Natural killer cell (primary cell): ENCODE measurements around the gene CALCB. TPM values are rescaled to one million over a fixed set of nuclear protein-coding genes. Genes with fewer than 3 reads are reported as not detected.
"Not testable (repeated sequence)": the region's sequence is repeated elsewhere in the genome, so short reads cannot be mapped to it uniquely, and the experiment has no call there.

Source experiments
- ATAC-seq, 3 donors: fragments of 150-1000 bp in 2 of 3; fragments of 200-7000 bp in 1 of 3; cut with Tn5 transposase; 1 replicate in 1 of 3; 2 replicates in 2 of 3; pipeline ENCODE4 v1.10.0; 2021; ENCODE audit warnings: mild to moderate bottlenecking in 2 of 3, moderate library complexity in 2 of 3
- DNase-seq, 2 donors: peaks; one replicate each; pipeline versions ENCODE4 v3.0.0 to v3.0.0-alpha.2; 2013 to 2021; ENCODE audit warnings: mixed read lengths in 1 of 2
- H3K27ac ChIP-seq: one replicate; pipeline ENCODE4 v1.5.1; 2013; ENCODE audit warnings: mild to moderate bottlenecking, low read length
- H3K27me3 ChIP-seq: one replicate; pipeline ENCODE4 v1.6.1; 2013; ENCODE audit warnings: low read length; ENCODE audit not compliant: control insufficient read depth, insufficient read depth
- H3K36me3 ChIP-seq: one replicate; pipeline ENCODE4 v1.6.1; 2013; ENCODE audit warnings: low read length; ENCODE audit not compliant: control insufficient read depth, insufficient read depth
- H3K4me1 ChIP-seq: one replicate; pipeline ENCODE4 v1.6.1; 2013; ENCODE audit warnings: low read length; ENCODE audit not compliant: control insufficient read depth, insufficient read depth
- H3K4me3 ChIP-seq: one replicate; pipeline ENCODE4 v1.5.1; 2013; ENCODE audit warnings: low read length
- H3K9me3 ChIP-seq: one replicate; pipeline ENCODE4 v1.6.1; 2013; ENCODE audit warnings: low read length; ENCODE audit not compliant: control insufficient read depth, insufficient read depth
- H3K27ac Mint-ChIP-seq, 2 donors: one replicate each; pipeline ENCODE4 v1.8.0; 2022; ENCODE audit warnings: mild to moderate bottlenecking in 2 of 2, mixed read lengths in 2 of 2, moderate library complexity in 1 of 2
- H3K27me3 Mint-ChIP-seq, 2 donors: one replicate each; pipeline ENCODE4 v1.8.0; 2022; ENCODE audit warnings: low read depth in 2 of 2, mixed read lengths in 2 of 2
- H3K36me3 Mint-ChIP-seq: one replicate; pipeline ENCODE4 v1.8.0; 2022; ENCODE audit warnings: mixed read lengths
- H3K4me1 Mint-ChIP-seq, 2 donors: one replicate each; pipeline ENCODE4 v1.8.0; 2022; ENCODE audit warnings: mixed read lengths in 2 of 2
- H3K4me3 Mint-ChIP-seq: one replicate; pipeline ENCODE4 v1.8.0; 2022; ENCODE audit warnings: mild to moderate bottlenecking, moderate library complexity, mixed read lengths
- H3K9me3 Mint-ChIP-seq, 2 donors: one replicate each; pipeline ENCODE4 v1.8.0; 2022; ENCODE audit warnings: mixed read lengths in 2 of 2
- CTCF ChIP-seq: fragments of 200-600 bp; IDR thresholded peaks from one replicate; pipeline ENCODE4 v1.8.0; 2022; ENCODE audit warnings: antibody characterized with exemption
- WGBS: methylation state at CpG from one replicate; pipeline ENCODE4 v1.1.7; 2013; ENCODE audit warnings: missing lambda C conversion rate; ENCODE audit not compliant: insufficient coverage; 5-methylcytosine and 5-hydroxymethylcytosine counted together
- intact Hi-C: fragments of 100-400 bp; cut with micrococcal nuclease; formaldehyde crosslinking; loops from one replicate; pipeline ENCODE4 v1.14.2; 2022
- total RNA-seq, 4 donors: library from RNA; stranded (reverse); fragments of 120-200 nt in 1 of 4; gene quantifications; one replicate each; pipeline versions ENCODE4 v1.2.3 to v1.2.4, GENCODE V29; 2013 to 2022

The CALCB gene
- total RNA-seq, 3 donors from 2014 or later (not counting 1 experiment from before 2014, with no cell fraction given), result 0.19 to 1.3 (median 0.27) TPM

GRCh38 chr11:15059132-15059915 is 14.1 kb upstream of the CALCB start:
- Histone ChIP-seq H3K36me3 (no peaks in the 10 kb centered on the region), H3K27me3 (peaks cover 2% of the 10 kb centered on the region), H3K9me3 (no peaks in the 10 kb centered on the region), H3K27ac (no peak overlapping the region), H3K4me1 (no peaks in the 10 kb centered on the region), H3K4me3 (no peak overlapping the region)
- intact Hi-C loops, result no loop called here
- no peak overlapping the region for H3K27ac Mint-ChIP-seq
- ATAC-seq, result no peak
- H3K9me3 Mint-ChIP-seq, result no peaks in the 10 kb centered on the region
- no peak for TF ChIP-seq CTCF
- 93% methylated on average over 2 of the region's 2 CpGs for WGBS
- no peak overlapping the region for H3K4me3 Mint-ChIP-seq
- H3K4me1 Mint-ChIP-seq, result no peaks in the 10 kb centered on the region
- DNase-seq, result no peak
- H3K36me3 Mint-ChIP-seq, result no peaks in the 10 kb centered on the region
- peaks cover 21 to 39% of the 10 kb centered on the region in 2 donors for H3K27me3 Mint-ChIP-seq

GRCh38 chr11:15062599-15062998 is 10.8 kb upstream of the CALCB start:
- H3K27ac ChIP-seq, result no peak overlapping the region
- DNase-seq (no peak), ATAC-seq (no peak)
- no peaks in the 10 kb centered on the region for H3K9me3 Mint-ChIP-seq
- no peaks in the 10 kb centered on the region for H3K36me3 ChIP-seq
- H3K4me1 ChIP-seq, result no peaks in the 10 kb centered on the region
- no peak overlapping the region for H3K4me3 Mint-ChIP-seq
- no peak overlapping the region for H3K27ac Mint-ChIP-seq
- H3K4me1 Mint-ChIP-seq, result no peaks in the 10 kb centered on the region
- no peak overlapping the region for H3K4me3 ChIP-seq
- H3K27me3 ChIP-seq, result no peaks in the 10 kb centered on the region
- WGBS, result 91% methylated on average over 9 of the region's 9 CpGs
- no peak for TF ChIP-seq CTCF
- H3K27me3 Mint-ChIP-seq, result peaks cover 17 to 55% of the 10 kb centered on the region in 2 donors
- H3K9me3 ChIP-seq, result no peaks in the 10 kb centered on the region
- H3K36me3 Mint-ChIP-seq, result no peaks in the 10 kb centered on the region
- intact Hi-C loops, result no loop called here

GRCh38 chr11:15069751-15070150 is 3.6 kb upstream of the CALCB start:
- intact Hi-C loops, result loop anchor here (5.0 kb wide), 1 partner anchor 532 kb away; no protein-coding TSS in a partner anchor
- peaks cover 18% of the 10 kb centered on the region for H3K4me1 ChIP-seq
- peaks cover 16 to 17% of the 10 kb centered on the region in 2 donors for H3K4me1 Mint-ChIP-seq
- WGBS, result 90% methylated on average over 7 of the region's 7 CpGs
- not testable (repeated sequence) for H3K27ac Mint-ChIP-seq, ATAC-seq, H3K36me3 ChIP-seq, H3K9me3 Mint-ChIP-seq, H3K36me3 Mint-ChIP-seq, H3K4me3 Mint-ChIP-seq, H3K4me3 ChIP-seq, DNase-seq, H3K27ac ChIP-seq, H3K9me3 ChIP-seq
- H3K27me3 ChIP-seq, result peaks cover 17% of the 10 kb centered on the region
- peaks cover 39 to 54% of the 10 kb centered on the region in 2 donors for H3K27me3 Mint-ChIP-seq

GRCh38 chr11:15071556-15072255 is 1.7 kb upstream of the CALCB start:
- no peak overlapping the region for H3K4me3 Mint-ChIP-seq
- DNase-seq (no peak), ATAC-seq (no peak)
- H3K27ac Mint-ChIP-seq, result no peak overlapping the region
- intact Hi-C loops, result loop anchor here (5.0 kb wide), 1 partner anchor 534 kb away; no protein-coding TSS in a partner anchor
- peaks cover 18 to 19% of the 10 kb centered on the region in 2 donors for H3K4me1 Mint-ChIP-seq
- Histone ChIP-seq H3K9me3 (peaks cover 9% of the 10 kb centered on the region), H3K27ac (no peak overlapping the region), H3K4me3 (no peak overlapping the region), H3K4me1 (peaks cover 20% of the 10 kb centered on the region), H3K27me3 (peaks cover 17% of the 10 kb centered on the region), H3K36me3 (no peaks in the 10 kb centered on the region)
- WGBS, result 90% methylated on average over 32 of the region's 32 CpGs
- peaks cover 8% of the 10 kb centered on the region for H3K36me3 Mint-ChIP-seq
- H3K27me3 Mint-ChIP-seq, result peaks cover 44 to 60% of the 10 kb centered on the region in 2 donors
- no peak for TF ChIP-seq CTCF
- peaks cover 0 to 6% of the 10 kb centered on the region in 2 donors for H3K9me3 Mint-ChIP-seq
